AG10803 (cell line): ENCODE measurements around the gene ALG3.
A peak's percentile ranks its signal among the peaks of the same experiment; 100 is the strongest.

Source experiments
- DNase-seq: peaks from one replicate; pipeline ENCODE4 v3.0.0; 2010; ENCODE audit warnings: low read depth
- H3K4me3 ChIP-seq: 2 replicates; pipeline ENCODE4 v1.5.1; 2011; ENCODE audit warnings: mild to moderate bottlenecking, low read length, control low read depth
- TF ChIP-seq, protein P1 (sequence below): conservative IDR thresholded peaks from 2 replicates; pipeline ENCODE4 v1.5.1; 2011; ENCODE audit warnings: mild to moderate bottlenecking, low read length, control low read depth, inconsistent platforms

Gene ALG3

DNA sequence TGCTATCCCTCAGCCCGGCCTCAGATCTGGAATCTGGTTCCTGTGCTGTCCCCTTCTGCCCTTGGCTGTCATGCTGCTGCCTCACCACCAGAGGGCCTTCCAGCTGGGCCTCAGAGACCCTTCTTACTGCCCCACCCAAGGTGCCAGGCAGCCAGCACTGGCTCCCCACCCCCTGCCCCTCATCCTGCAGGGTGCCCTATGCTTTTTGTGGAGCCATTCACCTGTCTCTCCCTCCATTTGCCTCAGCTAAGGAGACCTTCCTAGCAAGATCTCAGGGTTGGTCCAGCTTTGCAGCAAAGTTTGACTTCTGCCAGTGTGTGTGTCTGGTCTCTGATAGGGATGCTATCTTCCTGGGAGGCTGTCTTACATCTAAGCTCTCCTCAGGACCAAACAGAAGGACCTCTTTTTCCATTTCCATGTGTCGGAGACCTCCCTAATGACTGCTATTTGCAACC lies 21.3 kb downstream of the ALG3 start:
- no peak overlapping the region for H3K4me3 ChIP-seq
- TF ChIP-seq, protein P1, sequence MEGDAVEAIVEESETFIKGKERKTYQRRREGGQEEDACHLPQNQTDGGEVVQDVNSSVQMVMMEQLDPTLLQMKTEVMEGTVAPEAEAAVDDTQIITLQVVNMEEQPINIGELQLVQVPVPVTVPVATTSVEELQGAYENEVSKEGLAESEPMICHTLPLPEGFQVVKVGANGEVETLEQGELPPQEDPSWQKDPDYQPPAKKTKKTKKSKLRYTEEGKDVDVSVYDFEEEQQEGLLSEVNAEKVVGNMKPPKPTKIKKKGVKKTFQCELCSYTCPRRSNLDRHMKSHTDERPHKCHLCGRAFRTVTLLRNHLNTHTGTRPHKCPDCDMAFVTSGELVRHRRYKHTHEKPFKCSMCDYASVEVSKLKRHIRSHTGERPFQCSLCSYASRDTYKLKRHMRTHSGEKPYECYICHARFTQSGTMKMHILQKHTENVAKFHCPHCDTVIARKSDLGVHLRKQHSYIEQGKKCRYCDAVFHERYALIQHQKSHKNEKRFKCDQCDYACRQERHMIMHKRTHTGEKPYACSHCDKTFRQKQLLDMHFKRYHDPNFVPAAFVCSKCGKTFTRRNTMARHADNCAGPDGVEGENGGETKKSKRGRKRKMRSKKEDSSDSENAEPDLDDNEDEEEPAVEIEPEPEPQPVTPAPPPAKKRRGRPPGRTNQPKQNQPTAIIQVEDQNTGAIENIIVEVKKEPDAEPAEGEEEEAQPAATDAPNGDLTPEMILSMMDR = peak; percentile 75
- DNase-seq = no peak

DNA sequence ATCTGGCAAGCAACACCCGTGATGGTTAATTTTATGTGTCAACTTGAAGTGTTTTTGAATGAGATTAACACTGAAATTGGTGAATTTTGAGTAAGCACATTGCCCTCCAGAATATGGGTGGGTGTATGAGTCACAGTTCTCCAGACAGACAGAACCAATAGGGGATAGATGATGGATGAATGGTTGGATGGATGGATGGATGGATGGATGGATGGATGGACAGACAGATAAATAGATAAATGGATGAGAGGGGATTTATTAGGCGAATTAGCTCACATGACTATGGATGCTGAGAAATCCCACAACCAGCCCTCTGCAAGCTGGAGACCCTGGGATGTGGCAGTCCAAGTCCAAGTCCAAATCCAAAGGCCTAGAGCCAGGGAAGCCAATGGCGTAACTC lies 24.8 kb downstream of the ALG3 start:
- DNase-seq = no peak
- H3K4me3 ChIP-seq = no peak overlapping the region
- TF ChIP-seq, protein P1 = no peak

DNA sequence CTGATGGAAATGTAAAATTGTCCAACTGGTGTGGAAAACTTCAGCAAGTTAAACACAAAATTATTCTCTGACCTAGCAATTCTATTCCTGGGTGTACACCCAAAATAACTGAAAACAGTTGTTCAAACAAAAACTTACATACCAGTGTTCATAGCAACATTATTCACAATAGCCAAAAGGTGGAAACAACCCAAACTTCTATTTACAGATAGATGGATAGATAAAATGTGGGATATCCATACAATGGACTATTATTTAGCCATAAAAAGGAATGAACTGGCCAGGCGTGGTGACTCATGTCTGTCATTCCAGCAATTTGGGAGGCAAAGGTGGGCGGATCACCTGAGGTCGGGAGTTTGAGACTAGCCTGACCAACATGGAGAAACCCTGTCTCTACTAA lies 26.2 kb downstream of the ALG3 start:
- TF ChIP-seq, protein P1 = no peak
- no peak overlapping the region for H3K4me3 ChIP-seq
- DNase-seq = peak; percentile 3

DNA sequence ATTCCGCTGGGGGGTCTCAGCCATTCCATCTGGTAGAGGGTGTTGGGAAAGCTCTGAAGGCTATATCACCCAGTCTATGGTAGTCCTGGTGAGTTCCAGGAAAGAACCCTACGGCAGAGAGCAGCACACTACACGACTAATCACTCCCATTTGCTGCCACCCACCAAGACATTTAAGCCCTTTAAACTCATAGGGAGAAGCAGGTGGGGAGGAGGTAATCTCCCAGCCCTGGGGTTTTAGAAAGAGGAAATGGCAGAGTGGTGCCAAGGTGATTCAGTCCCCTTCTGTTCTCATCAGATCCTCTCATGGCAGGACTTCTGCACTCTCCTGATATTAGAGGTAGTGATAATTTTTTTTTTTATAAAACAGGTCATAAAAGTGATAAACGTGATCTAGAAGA lies 29.9 kb downstream of the ALG3 start:
- TF ChIP-seq, protein P1 = no peak
- DNase-seq = no peak
- H3K4me3 ChIP-seq = no peak overlapping the region

DNA sequence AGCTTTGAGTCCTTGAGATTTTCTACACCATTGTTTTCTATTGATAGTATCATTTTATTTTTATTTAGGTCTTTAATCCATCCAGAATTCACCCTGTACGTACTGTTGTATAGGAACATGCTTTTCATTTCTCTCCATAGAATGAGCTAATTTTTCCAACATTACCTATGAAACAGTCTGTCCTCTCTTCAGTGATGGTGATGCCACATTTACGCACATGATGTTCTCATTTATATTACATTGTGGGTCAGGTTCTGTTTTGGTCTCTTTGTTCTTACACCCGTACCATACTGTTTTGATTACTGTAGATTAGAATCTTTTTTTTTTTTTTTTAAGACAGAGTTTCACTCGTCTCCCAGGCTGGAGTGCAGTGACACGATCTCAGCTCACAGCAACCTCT lies 37.0 kb downstream of the ALG3 start:
- TF ChIP-seq, protein P1 = no peak
- DNase-seq = no peak
- H3K4me3 ChIP-seq = no peak overlapping the region

DNA sequence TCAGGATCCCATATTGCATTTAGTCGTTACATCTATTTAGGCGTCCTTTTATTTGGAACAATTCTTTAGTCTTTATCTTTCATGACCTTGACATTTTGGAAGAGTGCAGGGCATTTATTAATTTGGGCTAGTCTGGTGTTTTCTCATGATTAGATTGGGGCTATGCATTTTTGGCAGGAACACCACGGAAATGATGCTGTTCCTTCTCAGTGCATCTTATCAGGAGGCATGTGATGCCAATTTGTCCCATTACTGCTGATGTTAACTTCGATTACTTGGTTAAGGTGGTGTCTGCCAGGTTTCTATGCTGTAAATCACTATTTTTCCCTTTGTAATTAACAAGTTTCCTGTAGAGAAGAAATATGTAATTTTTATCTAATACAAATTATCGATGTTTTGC lies 37.5 kb downstream of the ALG3 start:
- no peak for DNase-seq
- TF ChIP-seq, protein P1 = no peak
- H3K4me3 ChIP-seq = no peak overlapping the region

DNA sequence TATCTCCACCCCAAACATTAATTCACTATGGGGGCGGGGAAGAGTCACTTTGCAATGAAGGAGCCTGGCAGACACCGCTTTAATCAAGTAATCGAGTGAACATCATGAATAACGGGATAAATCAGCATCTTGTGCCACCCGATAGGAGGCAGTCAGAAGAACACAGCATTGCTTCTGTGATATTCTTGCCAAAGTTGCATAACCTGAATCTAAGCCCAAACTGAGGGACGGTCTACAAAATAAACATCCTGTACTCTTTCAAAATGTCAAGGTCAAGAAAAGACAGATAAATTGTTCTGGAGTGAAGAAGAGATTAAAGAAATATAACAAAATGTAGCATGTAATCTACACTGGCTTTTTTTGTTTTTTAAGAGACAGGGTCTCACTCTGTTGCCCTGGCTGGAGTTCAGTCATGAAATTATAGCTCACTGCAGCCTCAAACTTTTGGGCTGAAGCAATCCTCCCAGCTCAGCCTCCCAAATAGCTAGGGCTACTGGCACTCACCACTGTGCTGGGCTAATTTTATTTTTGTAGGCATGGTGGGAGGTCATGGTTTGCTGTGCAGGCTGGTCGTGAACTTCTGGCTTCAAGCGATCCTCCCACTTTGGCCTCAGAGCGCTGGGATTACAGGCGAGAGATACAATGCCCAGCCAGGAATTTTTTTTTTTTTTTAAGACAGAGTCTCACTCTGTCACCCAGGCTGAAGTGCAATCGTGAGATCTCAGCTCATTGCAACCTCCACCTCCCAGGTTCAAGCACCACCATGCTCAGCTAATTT lies 39.4 kb downstream of the ALG3 start:
- no peak for DNase-seq
- TF ChIP-seq, protein P1 = no peak
- H3K4me3 ChIP-seq = no peak overlapping the region
